GM21381 (cell line): ENCODE data around the gene HRNR.
"Not testable (repeated sequence)": the region's sequence is repeated elsewhere in the genome, so short reads cannot be mapped to it uniquely, and the experiment has no call there.

ENCODE experiments used
- ATAC-seq: cut with Tn5 transposase; IDR thresholded peaks from one replicate; pipeline ENCODE4 v1.9.1; 2021; ENCODE audit warnings: mild to moderate bottlenecking, moderate library complexity; ENCODE audit not compliant: unreplicated experiment

The HRNR gene

GRCh38 chr1:152224093-152224492, at the start of gene HRNR:
HRNR (minus strand) TSS chr1:152224193; CDS start chr1:152223253, 940 bp downstream.
- ATAC-seq: no peak

GRCh38 chr1:152256394-152256793, 32.4 kb upstream of the HRNR start:
- not testable (repeated sequence) for ATAC-seq

GRCh38 chr1:152252157-152252556, 28.2 kb upstream of the HRNR start:
- no peak for ATAC-seq

GRCh38 chr1:152251391-152251790, 27.4 kb upstream of the HRNR start:
- ATAC-seq: no peak

- no peak for ATAC-seq
Measured at GRCh38 chr1:152247316-152247715, 23.3 kb upstream of the HRNR start.

GRCh38 chr1:152244576-152245273, 20.7 kb upstream of the HRNR start:
- ATAC-seq: no peak

- ATAC-seq: no peak
Measured at GRCh38 chr1:152237093-152237492, 13.1 kb upstream of the HRNR start.

- no peak for ATAC-seq
Measured at GRCh38 chr1:152228831-152229230, 4.8 kb upstream of the HRNR start.

- no peak for ATAC-seq
Measured at GRCh38 chr1:152227310-152227928, 3.4 kb upstream of the HRNR start.

GRCh38 chr1:152225678-152226077, 1.7 kb upstream of the HRNR start:
- ATAC-seq: no peak

GRCh38 chr1:152220166-152221163, 3.5 kb downstream of the HRNR start:
- ATAC-seq: no peak

GRCh38 chr1:152219438-152219837, 4.6 kb downstream of the HRNR start:
- ATAC-seq: not testable (repeated sequence)

- ATAC-seq: no peak
Measured at GRCh38 chr1:152218762-152219436, 5.1 kb downstream of the HRNR start.

GRCh38 chr1:152215604-152216003, 8.4 kb downstream of the HRNR start:
- not testable (repeated sequence) for ATAC-seq

GRCh38 chr1:152214911-152215310, 9.1 kb downstream of the HRNR start:
- not testable (repeated sequence) for ATAC-seq

- no peak for ATAC-seq
Measured at GRCh38 chr1:152198982-152199381, 25.0 kb downstream of the HRNR start.

- ATAC-seq: no peak
Measured at GRCh38 chr1:152197361-152197941, 26.5 kb downstream of the HRNR start.

GRCh38 chr1:152191711-152192110, 32.3 kb downstream of the HRNR start:
- ATAC-seq: no peak

GRCh38 chr1:152191260-152191659, 32.7 kb downstream of the HRNR start:
- ATAC-seq: no peak

- ATAC-seq: no peak
Measured at GRCh38 chr1:152190589-152190988, 33.4 kb downstream of the HRNR start.
